Smooth muscle cell (in vitro differentiated cells): ENCODE measurements around the gene ENTPD2. TPM values are rescaled to one million over a fixed set of nuclear protein-coding genes. Genes with fewer than 3 reads are reported as not detected.

ENCODE experiments used
- DNase-seq: peaks from one replicate; lab custom pipeline; 2025; ENCODE audit not compliant: unreplicated experiment; lab: John Stamatoyannopoulos, UW
- H2AFZ ChIP-seq: fragments of 200-600 bp; sonication (generic); 2 replicates; pipeline ENCODE4 v1.6.0; 2016; ENCODE audit warnings: antibody characterized with exemption, low read depth, mild to moderate bottlenecking
- H3F3A ChIP-seq: fragments of 200-600 bp; sonication (generic); 2 replicates; pipeline ENCODE4 v1.6.0; 2017; ENCODE audit warnings: antibody characterized with exemption, low read depth
- H3K27ac ChIP-seq: fragments of 200-600 bp; sonication (generic); 2 replicates; pipeline ENCODE4 v1.5.1; 2016; ENCODE audit warnings: low read depth, mild to moderate bottlenecking
- H3K27me3 ChIP-seq: fragments of 200-600 bp; sonication (generic); 2 replicates; pipeline ENCODE4 v1.6.1; 2016; ENCODE audit warnings: low read depth, mild to moderate bottlenecking
- H3K36me3 ChIP-seq: fragments of 200-600 bp; sonication (generic); 2 replicates; pipeline ENCODE4 v1.5.1; 2016; ENCODE audit warnings: low read depth
- H3K4me1 ChIP-seq: fragments of 200-600 bp; sonication (generic); 2 replicates; pipeline ENCODE4 v1.5.1; 2016; ENCODE audit warnings: low read depth
- H3K4me2 ChIP-seq: fragments of 200-600 bp; sonication (generic); 2 replicates; pipeline ENCODE4 v1.6.0; 2016; ENCODE audit warnings: mild to moderate bottlenecking
- H3K4me3 ChIP-seq: fragments of 200-600 bp; sonication (generic); 2 replicates; pipeline ENCODE4 v1.5.1; 2016; ENCODE audit warnings: mild to moderate bottlenecking
- H3K79me2 ChIP-seq: fragments of 200-600 bp; sonication (generic); 2 replicates; pipeline ENCODE4 v1.6.0; 2016; ENCODE audit warnings: low read depth, mild to moderate bottlenecking
- H3K9ac ChIP-seq: fragments of 200-600 bp; sonication (generic); 2 replicates; pipeline ENCODE4 v1.6.0; 2016; ENCODE audit warnings: low read depth
- H3K9me3 ChIP-seq: fragments of 200-600 bp; sonication (generic); replicated peaks from 2 replicates; pipeline ENCODE4 v1.5.1; 2016; ENCODE audit warnings: low read depth
- H4K20me1 ChIP-seq: fragments of 200-600 bp; sonication (generic); 2 replicates; pipeline ENCODE4 v1.6.0; 2016; ENCODE audit warnings: low read depth
- CTCF ChIP-seq: fragments of 200-600 bp; sonication (generic); IDR thresholded peaks from 2 replicates; pipeline ENCODE4 v1.5.1; 2017; ENCODE audit warnings: borderline replicate concordance, mild to moderate bottlenecking, antibody characterized with exemption; ENCODE audit not compliant: insufficient read depth, poor library complexity, severe bottlenecking
- WGBS: methylation state at CpG from one replicate; pipeline ENCODE4 v1.1.7; 2016; ENCODE audit warnings: low lambda C conversion rate; 5-methylcytosine and 5-hydroxymethylcytosine counted together
- polyA plus RNA-seq: library from polyadenylated mRNA; unstranded; fragments of >200 nt; fragmentation: Nextera tagmentation; extraction: Ambion mirVana; gene quantifications from 2 replicates; pipeline ENCODE4 v1.2.1, GENCODE V29; 2016
- total RNA-seq: library from RNA; depleted of rRNA; stranded (reverse); fragments of >200 nt; gene quantifications from 2 replicates; pipeline ENCODE4 v1.2.3, GENCODE V29; 2014

The ENTPD2 gene
- total and polyA plus RNA-seq, 2 experiments from 2014 or later, result 0.30 TPM; not detected in 1

- TF ChIP-seq CTCF, result no peak
- Histone ChIP-seq H3K9me3 (no peaks in the 10 kb centered on the region), H2AFZ (no peak overlapping the region), H3K4me1 (peaks cover 16% of the 10 kb centered on the region), H3F3A (peaks cover 3% of the 10 kb centered on the region), H3K36me3 (no peaks in the 10 kb centered on the region), H3K27me3 (no peaks in the 10 kb centered on the region), H3K4me3 (no peak overlapping the region), H4K20me1 (peaks cover 24% of the 10 kb centered on the region), H3K9ac (no peak overlapping the region), H3K27ac (no peak overlapping the region), H3K4me2 (no peak overlapping the region), H3K79me2 (no peaks in the 10 kb centered on the region)
- WGBS, result 80% methylated on average over 12 of the region's 12 CpGs
- DNase-seq, result no peak
Measured at GRCh38 chr9:137075275-137075775, 21.5 kb upstream of the ENTPD2 start.

DNA sequence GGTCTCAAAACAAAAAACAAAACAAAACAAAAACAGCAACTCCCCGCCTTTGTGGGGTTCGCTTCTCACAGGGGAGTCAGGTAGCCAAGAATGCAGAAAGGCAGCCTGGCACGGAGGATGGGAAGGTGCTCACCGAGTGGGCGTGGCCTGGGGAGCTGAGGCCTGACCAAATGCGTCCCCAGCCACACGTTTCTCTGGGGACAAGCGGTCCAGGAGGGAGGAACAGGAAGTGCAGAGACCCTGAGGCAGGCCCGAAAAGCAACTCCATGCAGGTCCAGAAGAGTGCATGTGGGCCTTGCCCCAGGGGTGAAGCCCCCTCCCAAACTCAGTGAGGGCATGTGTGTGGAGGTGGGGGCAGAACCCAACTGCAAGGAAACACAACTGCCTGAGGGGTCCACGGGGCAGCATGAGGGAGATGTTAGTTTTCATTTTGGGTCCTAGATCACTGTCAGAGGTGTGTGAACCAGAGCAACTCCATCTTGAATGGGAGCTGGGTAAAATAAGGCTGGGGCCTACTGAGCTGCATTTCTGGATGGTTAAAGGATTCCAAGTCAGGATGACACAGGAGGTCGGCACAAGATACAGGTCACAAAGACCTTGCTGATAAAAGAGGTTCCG, 20.9 kb upstream of the ENTPD2 start:
- TF ChIP-seq CTCF, result no peak
- WGBS, result 87% methylated on average over 11 of the region's 12 CpGs
- no peaks in the 10 kb centered on the region for H3K27me3 ChIP-seq
- no peak overlapping the region for H3K9ac ChIP-seq
- H3K9me3 ChIP-seq, result no peaks in the 10 kb centered on the region
- H3K27ac ChIP-seq, result no peak overlapping the region
- no peaks in the 10 kb centered on the region for H3K36me3 ChIP-seq
- no peak overlapping the region for H3K4me3 ChIP-seq
- peaks cover 3% of the 10 kb centered on the region for H3F3A ChIP-seq
- H3K79me2 ChIP-seq, result no peaks in the 10 kb centered on the region
- no peak overlapping the region for H3K4me2 ChIP-seq
- DNase-seq, result no peak
- H3K4me1 ChIP-seq, result peaks cover 16% of the 10 kb centered on the region
- H2AFZ ChIP-seq, result no peak overlapping the region
- H4K20me1 ChIP-seq, result peaks cover 18% of the 10 kb centered on the region

DNA sequence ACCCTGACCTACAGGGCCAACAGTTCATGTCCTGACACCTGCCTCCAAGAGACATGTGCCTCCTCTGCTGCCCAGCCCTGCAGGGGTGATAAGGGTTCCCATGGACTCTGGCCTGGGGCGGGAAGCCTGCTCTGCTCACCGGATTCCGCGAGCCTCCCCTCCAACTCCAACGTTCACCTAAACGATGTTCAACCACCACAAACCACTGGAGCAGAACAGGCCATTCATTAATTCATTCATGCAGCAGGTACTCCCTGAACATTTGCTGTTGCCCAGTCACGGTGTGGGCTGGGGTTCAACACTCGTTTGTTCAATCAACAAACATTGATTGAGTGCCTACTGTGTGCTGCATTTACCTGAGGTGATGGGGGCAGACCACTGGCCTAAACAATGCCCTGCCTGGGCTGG, 20.1 kb upstream of the ENTPD2 start:
- H3K4me1 ChIP-seq, result peaks cover 16% of the 10 kb centered on the region

More for the DNA sequence above, 20.1 kb upstream of the ENTPD2 start:
- H3K36me3 ChIP-seq, result no peaks in the 10 kb centered on the region
- H4K20me1 ChIP-seq, result peaks cover 10% of the 10 kb centered on the region
- peaks cover 3% of the 10 kb centered on the region for H3F3A ChIP-seq
- no peak for TF ChIP-seq CTCF
- 95% methylated on average over 8 of the region's 8 CpGs for WGBS
- no peak for DNase-seq
- H3K4me2 ChIP-seq, result no peak overlapping the region
- no peaks in the 10 kb centered on the region for H3K9me3 ChIP-seq
- H3K4me3 ChIP-seq, result no peak overlapping the region
- H3K79me2 ChIP-seq, result no peaks in the 10 kb centered on the region
- H2AFZ ChIP-seq, result no peak overlapping the region
- no peak overlapping the region for H3K9ac ChIP-seq
- H3K27ac ChIP-seq, result no peak overlapping the region
- peaks cover 6% of the 10 kb centered on the region for H3K27me3 ChIP-seq
